Measurements from ENCODE around the gene ASIC1.
A peak's percentile ranks its signal among the peaks of the same experiment; 100 is the strongest.

DNA sequence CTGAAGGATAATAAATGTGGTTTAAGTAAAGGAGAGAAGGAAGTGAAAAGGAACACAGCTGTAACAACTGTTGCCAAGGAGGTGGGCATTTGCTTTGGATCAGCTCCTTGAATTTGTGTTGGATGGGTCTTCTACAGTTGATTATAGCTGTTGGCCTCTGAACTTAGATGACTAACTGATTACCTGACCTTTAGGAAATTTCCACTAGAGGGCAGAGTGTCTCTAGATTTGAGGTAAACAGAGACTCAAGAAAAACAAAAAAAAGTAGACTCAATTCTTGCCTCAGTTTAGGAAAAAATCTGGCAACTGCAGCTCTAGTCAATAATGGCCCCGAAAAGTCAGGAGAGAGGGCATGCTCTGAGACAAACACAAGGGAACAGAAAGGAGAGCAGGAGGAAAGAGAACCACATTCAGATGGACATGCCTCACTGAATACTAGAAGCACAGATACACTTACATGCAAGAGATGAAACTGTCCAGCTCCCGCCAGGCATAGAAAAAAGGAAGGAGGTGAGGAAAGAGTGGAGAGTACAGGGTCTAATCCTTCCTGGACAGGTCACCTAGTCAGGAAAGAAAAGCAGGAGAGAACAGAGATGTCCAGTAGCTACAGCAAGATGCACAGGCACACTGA, 75.2 kb downstream of the ASIC1 start:
- TF ChIP-seq, protein P1, sequence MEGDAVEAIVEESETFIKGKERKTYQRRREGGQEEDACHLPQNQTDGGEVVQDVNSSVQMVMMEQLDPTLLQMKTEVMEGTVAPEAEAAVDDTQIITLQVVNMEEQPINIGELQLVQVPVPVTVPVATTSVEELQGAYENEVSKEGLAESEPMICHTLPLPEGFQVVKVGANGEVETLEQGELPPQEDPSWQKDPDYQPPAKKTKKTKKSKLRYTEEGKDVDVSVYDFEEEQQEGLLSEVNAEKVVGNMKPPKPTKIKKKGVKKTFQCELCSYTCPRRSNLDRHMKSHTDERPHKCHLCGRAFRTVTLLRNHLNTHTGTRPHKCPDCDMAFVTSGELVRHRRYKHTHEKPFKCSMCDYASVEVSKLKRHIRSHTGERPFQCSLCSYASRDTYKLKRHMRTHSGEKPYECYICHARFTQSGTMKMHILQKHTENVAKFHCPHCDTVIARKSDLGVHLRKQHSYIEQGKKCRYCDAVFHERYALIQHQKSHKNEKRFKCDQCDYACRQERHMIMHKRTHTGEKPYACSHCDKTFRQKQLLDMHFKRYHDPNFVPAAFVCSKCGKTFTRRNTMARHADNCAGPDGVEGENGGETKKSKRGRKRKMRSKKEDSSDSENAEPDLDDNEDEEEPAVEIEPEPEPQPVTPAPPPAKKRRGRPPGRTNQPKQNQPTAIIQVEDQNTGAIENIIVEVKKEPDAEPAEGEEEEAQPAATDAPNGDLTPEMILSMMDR (IDR thresholded peaks at IDR 0.05): peak in 3 of 4 experiments; percentile 16 to 65 (median 55)
- TF ChIP-seq POLR2AphosphoS5 (IDR thresholded peaks at IDR 0.05): no peak
- no peak for TF ChIP-seq POLR2A (IDR thresholded peaks at IDR 0.05)
